Measurements from ENCODE around the gene C17orf58.

GRCh38 chr17:68029512-68030215 lies 33.4 kb upstream of the C17orf58 start:
- no peak for TF ChIP-seq CTCF (IDR thresholded peaks at IDR 0.05)
- TF ChIP-seq ZFX (IDR thresholded peaks at IDR 0.05; ENCODE audit: borderline replicate concordance): no peak

All from 22Rv1 (cell line).